ENCODE results near the gene A1CF. TPM values are rescaled to one million over a fixed set of nuclear protein-coding genes. Genes with fewer than 3 reads are reported as not detected.

The A1CF gene
- total RNA-seq, 1 donor from 2014 or later = 29.5 TPM

DNA sequence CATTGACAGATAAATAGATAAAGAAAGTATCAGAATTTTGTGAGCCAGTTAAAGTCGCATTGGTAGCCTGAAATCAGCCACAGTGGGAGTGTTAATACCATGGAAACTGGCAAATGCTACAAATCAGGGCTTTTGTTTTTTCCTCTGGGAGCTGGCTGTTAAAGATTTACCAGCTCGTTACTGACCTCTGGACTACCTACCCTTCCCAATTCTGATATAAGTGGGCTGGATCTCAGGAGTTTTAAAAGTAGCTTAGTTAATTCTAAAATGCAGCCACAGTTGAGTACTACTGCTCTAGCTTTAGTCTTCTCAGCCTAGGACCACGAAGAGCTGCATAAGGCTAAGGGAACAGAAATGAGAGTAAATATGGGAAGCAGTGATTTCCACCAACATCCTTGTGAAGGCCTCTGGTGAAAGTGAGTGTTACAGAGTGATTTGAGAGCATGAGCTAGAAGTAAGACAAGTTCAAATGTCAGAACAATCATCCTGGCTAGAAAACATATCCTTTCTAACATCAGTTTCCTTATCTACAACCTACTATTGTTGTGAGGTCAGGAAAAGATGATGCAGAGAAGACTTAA, 53.2 kb downstream of the A1CF start:
- H3K27ac Mint-ChIP-seq = peak overlapping the region; percentile 90

DNA sequence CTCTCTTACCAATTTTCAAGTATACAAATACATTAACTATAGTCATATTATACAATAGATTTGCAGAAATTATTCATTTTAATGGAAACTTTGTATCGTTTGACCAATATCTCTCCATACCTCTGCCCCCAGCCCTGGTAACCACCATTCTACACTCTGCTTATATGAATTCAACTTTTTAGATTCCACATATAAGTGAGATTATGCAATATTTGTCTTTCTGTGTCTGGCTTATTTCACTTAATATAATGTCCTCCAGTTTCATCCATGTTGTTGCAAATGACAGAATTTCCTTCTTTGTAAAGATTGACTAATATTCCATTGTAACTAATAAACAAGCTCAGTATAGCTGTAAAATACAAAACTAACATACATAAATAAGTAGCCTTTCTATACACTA, 55.4 kb downstream of the A1CF start:
- DNase-seq (ENCODE audit: low spot score, unreplicated experiment) = no peak
- H3K9me3 Mint-ChIP-seq (ENCODE audit: low read depth) = peaks cover 9% of the 10 kb centered on the region
- no peak overlapping the region for H3K4me3 Mint-ChIP-seq (ENCODE audit: low read depth)
- H3K27ac Mint-ChIP-seq = no peak overlapping the region
- H3K4me1 Mint-ChIP-seq (ENCODE audit: low read depth) = peaks cover 27% of the 10 kb centered on the region
- H3K36me3 Mint-ChIP-seq (ENCODE audit: insufficient read depth) = peaks cover 45% of the 10 kb centered on the region
- H3K27me3 Mint-ChIP-seq = no peaks in the 10 kb centered on the region
- TF ChIP-seq, protein P1, sequence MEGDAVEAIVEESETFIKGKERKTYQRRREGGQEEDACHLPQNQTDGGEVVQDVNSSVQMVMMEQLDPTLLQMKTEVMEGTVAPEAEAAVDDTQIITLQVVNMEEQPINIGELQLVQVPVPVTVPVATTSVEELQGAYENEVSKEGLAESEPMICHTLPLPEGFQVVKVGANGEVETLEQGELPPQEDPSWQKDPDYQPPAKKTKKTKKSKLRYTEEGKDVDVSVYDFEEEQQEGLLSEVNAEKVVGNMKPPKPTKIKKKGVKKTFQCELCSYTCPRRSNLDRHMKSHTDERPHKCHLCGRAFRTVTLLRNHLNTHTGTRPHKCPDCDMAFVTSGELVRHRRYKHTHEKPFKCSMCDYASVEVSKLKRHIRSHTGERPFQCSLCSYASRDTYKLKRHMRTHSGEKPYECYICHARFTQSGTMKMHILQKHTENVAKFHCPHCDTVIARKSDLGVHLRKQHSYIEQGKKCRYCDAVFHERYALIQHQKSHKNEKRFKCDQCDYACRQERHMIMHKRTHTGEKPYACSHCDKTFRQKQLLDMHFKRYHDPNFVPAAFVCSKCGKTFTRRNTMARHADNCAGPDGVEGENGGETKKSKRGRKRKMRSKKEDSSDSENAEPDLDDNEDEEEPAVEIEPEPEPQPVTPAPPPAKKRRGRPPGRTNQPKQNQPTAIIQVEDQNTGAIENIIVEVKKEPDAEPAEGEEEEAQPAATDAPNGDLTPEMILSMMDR (IDR thresholded peaks at IDR 0.05; ENCODE audit: unreplicated experiment) = no peak

More for the DNA sequence above, 53.2 kb downstream of the A1CF start:
- Mint-ChIP-seq H3K4me1 (ENCODE audit: low read depth) (peaks cover 26% of the 10 kb centered on the region), H3K27me3 (no peaks in the 10 kb centered on the region), H3K4me3 (ENCODE audit: low read depth) (peak overlapping the region; percentile 48), H3K36me3 (ENCODE audit: insufficient read depth) (peaks cover 43% of the 10 kb centered on the region), H3K9me3 (ENCODE audit: low read depth) (peaks cover 9% of the 10 kb centered on the region)
- TF ChIP-seq, protein P1 (IDR thresholded peaks at IDR 0.05; ENCODE audit: unreplicated experiment) = no peak
- no peak for DNase-seq (ENCODE audit: low spot score, unreplicated experiment)

DNA sequence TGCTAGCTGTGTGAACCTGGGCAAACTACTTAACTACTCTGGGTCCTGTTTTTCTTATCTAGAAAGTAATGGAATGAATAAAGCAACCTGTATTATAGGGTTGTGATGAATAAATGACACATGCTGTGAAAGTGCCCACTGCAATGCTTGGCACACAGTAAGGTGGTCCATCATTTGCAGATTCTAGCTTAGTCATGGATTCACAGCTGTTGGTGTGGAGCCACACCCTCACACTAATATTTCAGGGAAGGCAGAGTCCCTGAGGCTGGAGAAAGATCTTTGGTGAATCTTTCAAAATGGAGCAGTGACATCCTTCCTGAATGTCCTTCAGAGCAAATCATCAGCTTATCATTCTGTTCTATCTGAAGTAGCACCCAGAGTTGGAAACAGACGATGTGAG, 60.6 kb downstream of the A1CF start:
- Mint-ChIP-seq H3K9me3 (ENCODE audit: low read depth) (no peaks in the 10 kb centered on the region), H3K27me3 (no peaks in the 10 kb centered on the region), H3K4me3 (ENCODE audit: low read depth) (no peak overlapping the region)

DNA sequence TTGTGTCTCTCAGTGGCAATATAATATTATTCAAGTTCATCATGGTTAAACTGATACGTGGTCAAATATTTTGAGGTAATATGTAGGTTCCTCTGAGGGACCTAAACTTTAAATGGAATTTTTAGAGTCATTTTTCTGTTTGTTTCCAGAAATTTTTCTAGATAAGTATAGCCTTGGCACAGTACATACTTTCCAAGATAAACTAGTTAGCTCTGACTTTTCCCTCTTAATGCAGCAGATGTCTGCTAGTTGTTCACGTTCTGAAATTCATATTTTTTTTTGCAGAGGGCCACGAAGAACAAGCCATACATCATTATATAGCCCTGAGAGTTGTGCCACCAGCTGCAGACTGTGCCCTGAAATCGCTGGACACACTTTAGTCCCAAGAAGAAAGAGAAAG, 61.6 kb downstream of the A1CF start:
- no peak for DNase-seq (ENCODE audit: low spot score, unreplicated experiment)
- Mint-ChIP-seq H3K36me3 (ENCODE audit: insufficient read depth) (peaks cover 25% of the 10 kb centered on the region), H3K4me1 (ENCODE audit: low read depth) (peaks cover 7% of the 10 kb centered on the region), H3K27ac (no peak overlapping the region), H3K4me3 (ENCODE audit: low read depth) (no peak overlapping the region), H3K27me3 (no peaks in the 10 kb centered on the region), H3K9me3 (ENCODE audit: low read depth) (no peaks in the 10 kb centered on the region)
- TF ChIP-seq, protein P1 (IDR thresholded peaks at IDR 0.05; ENCODE audit: unreplicated experiment) = no peak

More for the DNA sequence above, 60.6 kb downstream of the A1CF start:
- TF ChIP-seq, protein P1 (IDR thresholded peaks at IDR 0.05; ENCODE audit: unreplicated experiment) = no peak
- H3K4me1 Mint-ChIP-seq (ENCODE audit: low read depth) = peaks cover 7% of the 10 kb centered on the region
- H3K27ac Mint-ChIP-seq = no peak overlapping the region
- no peak for DNase-seq (ENCODE audit: low spot score, unreplicated experiment)
- peaks cover 22% of the 10 kb centered on the region for H3K36me3 Mint-ChIP-seq (ENCODE audit: insufficient read depth)

DNA sequence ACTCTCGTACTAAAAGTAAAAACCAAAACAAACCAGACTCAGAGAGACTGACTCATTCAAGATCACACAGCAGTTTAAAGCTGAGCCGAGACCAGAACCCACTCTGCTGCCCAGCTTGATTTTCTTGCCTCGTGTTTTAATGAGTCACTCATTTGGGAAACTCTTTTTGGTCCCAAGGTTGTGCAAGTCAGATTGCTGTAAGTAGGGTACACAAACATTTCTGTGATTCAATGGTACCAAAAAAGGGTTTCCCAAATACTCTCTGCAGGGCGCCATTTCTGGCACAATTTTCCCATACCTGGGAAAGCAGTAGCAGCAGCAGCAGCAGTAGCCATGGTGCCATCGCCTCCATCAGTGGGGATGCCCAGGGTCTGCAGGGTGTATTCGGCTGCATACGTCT, 75.8 kb downstream of the A1CF start:
- H3K36me3 Mint-ChIP-seq (ENCODE audit: insufficient read depth) = peaks cover 4% of the 10 kb centered on the region
- H3K4me1 Mint-ChIP-seq (ENCODE audit: low read depth) = peaks cover 34% of the 10 kb centered on the region
- no peaks in the 10 kb centered on the region for H3K9me3 Mint-ChIP-seq (ENCODE audit: low read depth)
- no peak for DNase-seq (ENCODE audit: low spot score, unreplicated experiment)
- no peaks in the 10 kb centered on the region for H3K27me3 Mint-ChIP-seq
- no peak overlapping the region for H3K27ac Mint-ChIP-seq
- TF ChIP-seq, protein P1 (IDR thresholded peaks at IDR 0.05; ENCODE audit: unreplicated experiment) = no peak
- no peak overlapping the region for H3K4me3 Mint-ChIP-seq (ENCODE audit: low read depth)
